Measurements from ENCODE around the gene SPON1. TPM values are rescaled to one million over a fixed set of nuclear protein-coding genes. Genes with fewer than 3 reads are reported as not detected.
"Not testable (repeated sequence)": the region's sequence is repeated elsewhere in the genome, so short reads cannot be mapped to it uniquely, and the experiment has no call there.

Gene SPON1
- total RNA-seq, 1 donor from 2014 or later: 5.0 TPM

DNA sequence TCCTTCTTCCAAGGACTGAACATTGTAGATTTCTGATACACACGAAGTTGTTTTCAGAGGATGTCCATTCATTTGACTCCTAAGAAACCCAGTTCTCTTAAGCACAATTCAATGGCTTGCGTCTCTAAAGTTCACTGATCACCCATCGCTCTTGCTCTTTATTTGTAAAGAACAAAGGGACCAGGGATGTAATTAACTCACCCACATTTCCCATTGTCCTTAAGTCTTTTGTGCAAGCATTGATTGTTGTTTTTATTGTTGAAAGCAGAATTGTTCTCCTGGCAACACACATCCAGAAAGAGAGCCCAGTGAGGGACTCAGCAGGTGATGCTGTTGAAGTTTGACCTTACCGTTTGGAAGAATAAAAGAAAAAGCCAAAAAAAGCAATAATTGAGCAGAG is 59.2 kb downstream of the SPON1 start:
- intact Hi-C loops (cut with DNase I): no loop called here
- DNase-seq (ENCODE audit: missing footprints) (no peak), ATAC-seq (no peak)

DNA sequence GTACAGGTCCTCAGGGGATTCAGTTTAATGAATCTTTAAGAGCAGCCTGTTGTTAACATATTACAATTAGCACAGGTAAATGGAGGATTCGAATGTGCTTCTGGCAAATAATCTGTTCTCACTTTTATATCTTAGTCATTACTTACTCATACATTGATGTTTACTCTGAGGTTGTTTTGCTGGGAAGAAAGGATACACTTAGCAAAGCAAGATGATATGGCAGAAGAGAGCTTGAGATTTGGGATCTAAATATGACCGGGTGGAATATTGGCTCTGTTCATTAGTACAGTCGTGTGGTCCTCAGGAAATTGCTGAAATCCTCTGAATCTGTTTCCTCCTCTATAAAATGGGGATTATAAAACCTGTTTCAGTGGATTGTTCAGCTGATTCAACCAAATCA is 59.7 kb downstream of the SPON1 start:
- ATAC-seq (no peak), DNase-seq (ENCODE audit: missing footprints) (no peak)
- intact Hi-C loops (cut with DNase I): no loop called here

DNA sequence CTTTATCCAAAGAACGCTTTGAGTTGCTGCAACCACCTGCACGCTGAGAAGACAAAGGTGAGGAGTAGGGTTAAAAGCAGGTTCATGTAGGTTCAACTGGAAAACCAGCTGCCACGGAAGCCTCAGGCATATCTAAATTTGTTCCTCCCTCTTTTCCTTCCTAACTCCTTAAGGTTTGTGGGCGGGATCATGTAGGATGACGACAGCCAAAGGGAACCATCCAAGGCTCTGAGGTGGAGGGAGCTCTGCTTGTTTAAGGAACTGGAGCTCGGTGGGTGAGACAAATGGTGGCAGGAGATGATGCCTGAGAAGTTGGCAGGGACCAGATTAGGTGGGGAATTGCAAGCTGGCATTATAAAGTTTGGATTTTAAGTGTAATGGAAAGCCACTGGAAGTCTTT is 60.3 kb downstream of the SPON1 start:
- intact Hi-C loops (cut with DNase I): no loop called here
- DNase-seq (ENCODE audit: missing footprints): no peak

GRCh38 chr11:14026961-14027360 is 64.4 kb downstream of the SPON1 start:
- intact Hi-C loops (cut with DNase I): loop anchor here (5.0 kb wide), 1 partner anchor 45 kb away; no protein-coding TSS in a partner anchor
- ATAC-seq (peak; percentile 76), DNase-seq (ENCODE audit: missing footprints) (no peak)

More for the DNA sequence above, 60.3 kb downstream of the SPON1 start:
- no peak for ATAC-seq

GRCh38 chr11:14027525-14027924 is 65.0 kb downstream of the SPON1 start:
- ATAC-seq (no peak), DNase-seq (ENCODE audit: missing footprints) (no peak)
- intact Hi-C loops (cut with DNase I): loop anchor here (5.0 kb wide), 1 partner anchor 45 kb away; no protein-coding TSS in a partner anchor

GRCh38 chr11:14029440-14029839 is 66.9 kb downstream of the SPON1 start:
- intact Hi-C loops (cut with DNase I): loop anchor here (5.0 kb wide), 1 partner anchor 47 kb away; no protein-coding TSS in a partner anchor
- ATAC-seq: no peak

DNA sequence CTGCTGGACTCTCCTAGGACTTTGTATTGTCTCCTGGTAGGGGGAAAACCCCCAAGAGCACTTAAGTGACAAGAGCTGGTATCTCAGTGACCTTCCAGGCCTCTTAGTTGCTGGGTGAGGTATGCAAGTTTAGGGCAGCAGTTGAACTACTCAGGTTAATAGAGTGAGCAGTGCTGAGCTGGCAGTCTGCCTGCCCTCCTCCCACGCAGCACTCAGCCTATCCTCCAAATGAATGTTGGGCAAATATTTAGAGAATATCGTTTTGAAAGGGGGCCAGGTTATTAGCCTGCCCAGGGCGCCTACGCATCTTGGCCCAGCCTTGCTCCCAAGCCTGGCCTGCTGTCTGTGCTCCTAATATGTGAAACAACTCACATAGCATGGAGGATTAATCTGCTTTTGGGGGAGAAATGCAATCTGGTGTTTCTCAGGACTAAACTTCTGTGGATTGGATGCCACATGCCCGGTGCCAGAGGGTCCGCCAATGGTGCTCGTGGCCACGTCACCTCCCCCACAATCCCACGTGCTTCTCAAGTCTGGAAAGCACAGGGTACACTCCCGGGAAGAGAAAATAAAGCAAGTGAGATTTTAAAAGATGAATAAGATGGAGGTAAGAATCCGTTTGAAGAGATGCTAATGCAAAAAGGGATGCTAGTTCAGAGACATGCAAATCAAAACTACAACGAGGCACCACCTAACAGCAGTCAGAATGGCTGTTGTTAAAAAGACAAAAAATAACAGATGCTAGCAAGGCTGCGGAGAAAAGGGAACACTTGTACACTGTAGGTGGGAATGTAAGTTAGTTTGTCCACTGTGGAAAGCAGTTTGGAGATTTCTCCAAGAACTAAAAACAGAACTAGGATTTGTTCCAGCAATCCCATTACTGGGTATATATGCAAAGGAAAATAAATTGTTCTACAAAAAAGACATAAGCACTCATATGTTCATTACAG is 67.7 kb downstream of the SPON1 start:
- ATAC-seq: peak; percentile 79
- peak; percentile 72 for DNase-seq (ENCODE audit: missing footprints)
- intact Hi-C loops (cut with DNase I): loop anchor here (5.0 kb wide), 1 partner anchor 48 kb away; no protein-coding TSS in a partner anchor

More at GRCh38 chr11:14029440-14029839, 66.9 kb downstream of the SPON1 start:
- DNase-seq (ENCODE audit: missing footprints): no peak

DNA sequence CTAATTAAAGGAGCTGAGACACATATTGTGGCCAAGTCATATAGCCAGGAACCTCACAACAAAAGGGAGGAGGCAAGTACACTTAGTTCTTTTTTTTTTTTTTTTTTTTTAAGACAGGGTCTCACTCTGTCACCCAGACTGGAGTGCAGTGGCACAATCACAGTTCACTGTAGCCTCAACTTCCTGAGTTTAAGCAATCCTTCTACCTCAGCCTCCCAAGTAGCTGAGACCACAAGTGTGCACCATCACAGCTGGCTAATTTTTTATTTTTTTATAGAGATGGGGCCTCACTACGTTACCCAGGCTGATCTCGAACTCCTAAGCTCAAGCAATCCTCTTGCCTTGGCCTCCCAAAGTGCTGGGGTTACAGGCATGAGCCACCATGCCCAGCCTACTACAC is 73.0 kb downstream of the SPON1 start:
- intact Hi-C loops (cut with DNase I); DNase-seq (ENCODE audit: missing footprints); ATAC-seq: not testable (repeated sequence)

DNA sequence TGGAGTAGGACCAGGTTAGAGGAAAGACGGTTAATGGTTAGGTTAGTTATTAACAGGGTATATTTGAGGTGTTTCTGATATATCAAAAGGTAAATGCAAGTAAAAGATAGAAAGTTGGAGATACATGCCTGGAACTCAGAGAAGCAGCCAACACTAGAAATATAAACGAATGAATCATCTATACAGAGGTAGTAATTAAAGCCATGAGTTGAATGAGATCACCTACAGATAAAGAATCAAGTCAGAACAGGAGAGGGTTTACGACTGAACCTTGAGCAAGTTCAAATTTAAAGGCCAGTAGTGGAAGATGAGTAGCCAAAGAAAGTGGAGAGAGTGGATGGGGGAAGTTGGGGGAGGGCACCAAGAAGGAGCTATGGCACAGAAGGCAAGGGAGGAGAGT is 73.9 kb downstream of the SPON1 start:
- ATAC-seq (no peak), DNase-seq (ENCODE audit: missing footprints) (no peak)
- intact Hi-C loops (cut with DNase I): no loop called here

DNA sequence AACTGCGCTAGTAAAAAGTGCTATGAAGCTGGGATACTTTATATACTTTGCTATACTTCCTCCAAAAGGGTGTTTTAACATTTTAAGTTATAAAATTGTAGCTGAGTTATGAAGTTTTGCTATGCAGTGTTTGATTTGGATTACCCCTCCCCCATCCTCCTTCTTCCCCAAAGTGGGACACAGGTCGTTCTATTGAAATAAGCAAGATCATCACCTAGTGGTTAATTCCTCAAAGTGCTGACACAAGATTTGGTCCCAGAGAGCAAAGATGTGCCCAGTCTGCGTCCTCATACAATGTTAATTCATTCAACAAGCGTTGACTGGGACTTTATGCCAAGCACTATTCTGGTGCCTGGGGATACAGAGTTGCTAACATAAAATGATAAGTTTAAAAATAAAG is 78.5 kb downstream of the SPON1 start:
- intact Hi-C loops (cut with DNase I): loop anchor here (5.0 kb wide), 1 partner anchor 74 kb away; no protein-coding TSS in a partner anchor
- ATAC-seq (no peak), DNase-seq (ENCODE audit: missing footprints) (no peak)

GRCh38 chr11:14041565-14041964 is 79.0 kb downstream of the SPON1 start:
- ATAC-seq: no peak
- intact Hi-C loops (cut with DNase I): loop anchor here (5.0 kb wide), 1 partner anchor 74 kb away; no protein-coding TSS in a partner anchor
- DNase-seq (ENCODE audit: missing footprints): no peak

DNA sequence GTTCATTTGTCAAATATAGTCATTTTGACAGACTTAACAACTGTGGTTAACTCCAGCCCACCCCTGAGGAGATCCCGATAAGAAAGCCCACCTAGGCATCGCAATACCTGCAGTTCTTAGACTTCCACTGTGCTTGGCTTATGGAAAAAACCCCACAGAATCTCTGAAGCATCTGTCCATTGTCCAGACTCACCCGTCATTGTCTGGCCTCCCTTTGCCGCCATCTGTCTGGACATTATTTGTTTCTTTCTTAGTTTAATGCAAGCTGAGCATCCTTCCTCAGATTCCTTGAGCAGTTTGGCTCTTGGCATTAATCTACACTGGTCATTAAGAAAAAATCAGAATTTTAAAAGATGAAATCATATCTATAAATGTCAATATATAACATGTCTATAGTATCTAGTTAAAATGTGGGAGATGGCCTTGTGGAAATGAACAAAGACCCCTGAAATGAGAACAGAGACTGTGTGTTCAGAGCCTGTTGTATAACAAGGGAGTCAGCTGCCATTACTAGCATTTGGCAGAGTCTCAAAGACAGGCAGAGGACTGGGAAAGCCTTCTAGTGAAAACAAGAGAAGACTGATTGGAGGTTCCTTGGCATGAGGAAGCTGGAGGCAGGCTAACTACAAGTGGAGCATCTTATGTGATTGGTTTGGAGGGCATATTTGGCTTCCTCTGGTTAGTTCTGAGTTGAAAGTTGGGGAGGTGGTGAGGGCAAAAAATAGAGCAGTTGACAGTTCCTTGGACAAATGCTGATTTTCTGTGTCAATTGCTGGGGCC is 80.4 kb downstream of the SPON1 start:
- no peak for DNase-seq (ENCODE audit: missing footprints)
- intact Hi-C loops (cut with DNase I): loop anchor here (5.0 kb wide), 1 partner anchor 76 kb away; no protein-coding TSS in a partner anchor
- no peak for ATAC-seq

DNA sequence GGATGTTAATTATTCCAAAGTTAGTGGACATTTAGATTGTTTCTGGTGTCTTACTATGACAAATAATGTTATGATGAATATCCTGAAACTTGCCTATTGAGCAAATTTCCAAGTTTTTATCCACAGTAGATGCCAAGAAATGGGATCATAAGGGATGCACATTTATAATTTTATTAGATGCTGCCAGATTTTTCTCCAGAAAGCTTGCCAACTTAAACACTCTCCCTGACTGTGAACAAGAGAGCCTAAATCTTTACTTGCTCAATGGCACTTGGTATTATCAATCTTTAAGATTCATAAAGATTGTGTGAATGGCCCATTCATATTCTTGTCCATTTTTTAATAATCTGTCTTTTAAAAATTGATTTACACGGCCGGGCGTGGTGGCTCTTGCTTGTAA is 82.4 kb downstream of the SPON1 start:
- intact Hi-C loops (cut with DNase I): loop anchor here (5.0 kb wide), 1 partner anchor 78 kb away; no protein-coding TSS in a partner anchor
- ATAC-seq (no peak), DNase-seq (ENCODE audit: missing footprints) (no peak)

- no peak for ATAC-seq
- no peak for DNase-seq (ENCODE audit: missing footprints)
- intact Hi-C loops (cut with DNase I): no loop called here
Observed at GRCh38 chr11:14045417-14045816, 82.9 kb downstream of the SPON1 start.

DNA sequence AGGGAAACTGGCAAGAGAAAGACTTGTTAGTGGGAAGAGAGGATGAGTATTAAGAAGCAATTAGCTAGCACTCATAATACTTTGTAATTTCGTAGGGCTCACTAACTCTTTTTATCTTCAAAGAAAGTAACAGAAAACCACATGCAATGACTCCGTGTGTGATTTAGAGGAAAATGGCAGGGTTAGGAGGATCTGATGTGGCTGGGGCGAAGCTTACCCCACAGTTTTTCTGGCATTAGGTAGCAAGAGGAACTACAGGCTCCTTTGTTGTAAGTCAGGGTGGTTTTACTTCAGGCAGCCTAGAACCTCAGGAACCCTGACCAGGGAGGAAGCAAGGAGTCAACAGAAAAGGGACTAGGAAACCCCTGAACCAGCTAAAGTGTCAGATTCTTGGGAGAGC is 89.7 kb downstream of the SPON1 start:
- DNase-seq (ENCODE audit: missing footprints) (no peak), ATAC-seq (no peak)
- intact Hi-C loops (cut with DNase I): no loop called here

GRCh38 chr11:14054116-14055107 is 91.9 kb downstream of the SPON1 start:
- ATAC-seq (peak; percentile 90), DNase-seq (ENCODE audit: missing footprints) (peak; percentile 75)
- intact Hi-C loops (cut with DNase I): no loop called here

GRCh38 chr11:14055936-14056335 is 93.4 kb downstream of the SPON1 start:
- intact Hi-C loops (cut with DNase I): no loop called here
- DNase-seq (ENCODE audit: missing footprints) (no peak), ATAC-seq (no peak)

- no peak for DNase-seq (ENCODE audit: missing footprints)
- no peak for ATAC-seq
- intact Hi-C loops (cut with DNase I): no loop called here
Observed at GRCh38 chr11:14058061-14058460, 95.5 kb downstream of the SPON1 start.
